ENCODE results near the gene KPNB1. TPM values are rescaled to one million over a fixed set of nuclear protein-coding genes. Genes with fewer than 3 reads are reported as not detected.

The KPNB1 gene
- total and polyA plus RNA-seq, 5 experiments from 2014 or later, result 22.8 to 252 (median 32.2) TPM

- Mint-ChIP-seq H3K4me3 (peak overlapping the region; percentile 57 to 82 (median 72)), H3K27ac (peak overlapping the region in 9 of 10 donors; percentile 47 to 89 (median 72)), H3K4me1 (peaks cover 44 to 78% (median 70%) of the 10 kb centered on the region in 4 donors), H3K9me3 (no peaks in the 10 kb centered on the region), H3K36me3 (no peaks in the 10 kb centered on the region), H3K27me3 (no peaks in the 10 kb centered on the region)
- no peak for ATAC-seq
- no peak for DNase-seq
- POLR2A ChIA-PET, result interaction anchor here (0.8 to 1.1 kb wide), 2 partner anchors 11 to 29 kb away, joined by 4 read pairs; partner anchors contain the start of gene TBX21
These were observed 54.0 kb downstream of the KPNB1 start for GRCh38 chr17:47703671-47704070.

- ATAC-seq (no peak), DNase-seq (no peak)
- H3K36me3 Mint-ChIP-seq, result no peaks in the 10 kb centered on the region
- H3K4me3 Mint-ChIP-seq, result peak overlapping the region in 9 of 10 donors; percentile 31 to 82 (median 71)
- no peaks in the 10 kb centered on the region for H3K27me3 Mint-ChIP-seq
- peaks cover 42 to 76% (median 66%) of the 10 kb centered on the region in 4 donors for H3K4me1 Mint-ChIP-seq
- peak overlapping the region in 8 of 10 donors; percentile 15 to 89 (median 80) for H3K27ac Mint-ChIP-seq
- H3K9me3 Mint-ChIP-seq, result no peaks in the 10 kb centered on the region
- POLR2A ChIA-PET, result interaction anchor here (0.8 to 1.1 kb wide), 3 partner anchors 8 to 28 kb away, joined by 3 to 4 read pairs (median 4); partner anchors contain the start of gene TBX21
These were observed 54.4 kb downstream of the KPNB1 start for GRCh38 chr17:47704116-47704515.

- H3K36me3 Mint-ChIP-seq, result no peaks in the 10 kb centered on the region
- no peaks in the 10 kb centered on the region for H3K9me3 Mint-ChIP-seq
- H3K27me3 Mint-ChIP-seq, result no peaks in the 10 kb centered on the region
- peaks cover 40 to 74% (median 65%) of the 10 kb centered on the region in 4 donors for H3K4me1 Mint-ChIP-seq
- DNase-seq, result peak in 1 of 10 donors; percentile 42
- H3K27ac Mint-ChIP-seq, result peak overlapping the region; percentile 18 to 89 (median 65)
- POLR2A ChIA-PET, result interaction anchor here (0.8 to 1.6 kb wide), 4 partner anchors 8 to 28 kb away, joined by 3 to 4 read pairs (median 4); partner anchors contain the start of gene TBX21
- no peak for ATAC-seq
- H3K4me3 Mint-ChIP-seq, result peak overlapping the region in 9 of 10 donors; percentile 49 to 76 (median 72)
These were observed 55.0 kb downstream of the KPNB1 start for GRCh38 chr17:47704736-47705135.

GRCh38 chr17:47705536-47706530 lies 56.1 kb downstream of the KPNB1 start:
- H3K4me1 Mint-ChIP-seq, result peaks cover 42 to 70% (median 67%) of the 10 kb centered on the region in 4 donors
- ATAC-seq (peak; percentile 3 to 21), DNase-seq (peak in 1 of 10 donors; percentile 61)
- POLR2A ChIA-PET, result interaction anchor here (1.3 to 1.6 kb wide), 2 partner anchors 16 to 27 kb away, joined by 3 to 5 read pairs; no protein-coding TSS in a partner anchor
- peak overlapping the region; percentile 37 to 89 (median 74) for H3K27ac Mint-ChIP-seq
- no peaks in the 10 kb centered on the region for H3K36me3 Mint-ChIP-seq
- peak overlapping the region in 9 of 10 donors; percentile 52 to 75 (median 72) for H3K4me3 Mint-ChIP-seq
- H3K27me3 Mint-ChIP-seq, result no peaks in the 10 kb centered on the region
- no peaks in the 10 kb centered on the region for H3K9me3 Mint-ChIP-seq

- Mint-ChIP-seq H3K4me3 (peak overlapping the region in 6 of 10 donors; percentile 52 to 75 (median 73)), H3K27ac (peak overlapping the region in 8 of 10 donors; percentile 37 to 89 (median 74)), H3K4me1 (peaks cover 40 to 66% (median 63%) of the 10 kb centered on the region in 4 donors), H3K9me3 (no peaks in the 10 kb centered on the region), H3K27me3 (no peaks in the 10 kb centered on the region), H3K36me3 (no peaks in the 10 kb centered on the region)
- peak in 1 of 10 donors; percentile 49 for DNase-seq
- ATAC-seq, result no peak
- POLR2A ChIA-PET, result interaction anchor here (0.6 to 1.4 kb wide), 4 partner anchors 10 to 28 kb away, joined by 3 to 7 read pairs (median 3); no protein-coding TSS in a partner anchor
These were observed 57.5 kb downstream of the KPNB1 start for GRCh38 chr17:47707056-47707804.

GRCh38 chr17:47707884-47708283 lies 58.2 kb downstream of the KPNB1 start:
- no peaks in the 10 kb centered on the region for H3K36me3 Mint-ChIP-seq
- POLR2A ChIA-PET, result interaction anchor here (0.6 to 1.4 kb wide), 3 partner anchors 9 to 14 kb away, joined by 3 to 7 read pairs (median 3); no protein-coding TSS in a partner anchor
- no peaks in the 10 kb centered on the region for H3K27me3 Mint-ChIP-seq
- DNase-seq, result no peak
- peak overlapping the region in 2 of 10 donors; percentile 46 to 89 for H3K27ac Mint-ChIP-seq
- H3K4me3 Mint-ChIP-seq, result no peak overlapping the region
- H3K9me3 Mint-ChIP-seq, result no peaks in the 10 kb centered on the region
- H3K4me1 Mint-ChIP-seq, result peaks cover 39 to 67% (median 59%) of the 10 kb centered on the region in 4 donors
- no peak for ATAC-seq

GRCh38 chr17:47708312-47708863 lies 58.7 kb downstream of the KPNB1 start:
- ATAC-seq (no peak), DNase-seq (no peak)
- H3K4me3 Mint-ChIP-seq, result no peak overlapping the region
- H3K4me1 Mint-ChIP-seq, result peaks cover 36 to 67% (median 57%) of the 10 kb centered on the region in 4 donors
- POLR2A ChIA-PET, result interaction anchor here (1.4 kb wide), 1 partner anchor 10 kb away, joined by 7 read pairs; no protein-coding TSS in a partner anchor
- no peak overlapping the region for H3K27ac Mint-ChIP-seq
- H3K9me3 Mint-ChIP-seq, result no peaks in the 10 kb centered on the region
- no peaks in the 10 kb centered on the region for H3K36me3 Mint-ChIP-seq
- no peaks in the 10 kb centered on the region for H3K27me3 Mint-ChIP-seq

- no peak overlapping the region for H3K4me3 Mint-ChIP-seq
- H3K9me3 Mint-ChIP-seq, result no peaks in the 10 kb centered on the region
- POLR2A ChIA-PET, result interaction anchor here (0.6 kb wide), 1 partner anchor 1296 kb away, joined by 3 read pairs; no protein-coding TSS in a partner anchor
- DNase-seq (no peak), ATAC-seq (no peak)
- no peak overlapping the region for H3K27ac Mint-ChIP-seq
- peaks cover 38 to 67% (median 55%) of the 10 kb centered on the region in 4 donors for H3K4me1 Mint-ChIP-seq
- no peaks in the 10 kb centered on the region for H3K27me3 Mint-ChIP-seq
- no peaks in the 10 kb centered on the region for H3K36me3 Mint-ChIP-seq
These were observed 59.3 kb downstream of the KPNB1 start for GRCh38 chr17:47708864-47709541.

- Mint-ChIP-seq H3K4me3 (no peak overlapping the region), H3K27me3 (no peaks in the 10 kb centered on the region), H3K4me1 (peaks cover 36 to 67% (median 53%) of the 10 kb centered on the region in 4 donors), H3K9me3 (no peaks in the 10 kb centered on the region), H3K27ac (peak overlapping the region in 1 of 10 donors; percentile 52), H3K36me3 (no peaks in the 10 kb centered on the region)
- POLR2A ChIA-PET, result interaction anchor here (0.6 kb wide), 1 partner anchor 1295 kb away, joined by 3 read pairs; no protein-coding TSS in a partner anchor
- ATAC-seq, result no peak
- DNase-seq, result no peak
These were observed 59.9 kb downstream of the KPNB1 start for GRCh38 chr17:47709594-47709993.

GRCh38 chr17:47711366-47712099 lies 61.8 kb downstream of the KPNB1 start:
- Mint-ChIP-seq H3K27me3 (no peaks in the 10 kb centered on the region), H3K4me1 (peaks cover 17 to 66% (median 44%) of the 10 kb centered on the region in 4 donors), H3K36me3 (no peaks in the 10 kb centered on the region), H3K27ac (peak overlapping the region in 2 of 10 donors; percentile 60 to 77), H3K4me3 (no peak overlapping the region), H3K9me3 (no peaks in the 10 kb centered on the region)
- ATAC-seq (no peak), DNase-seq (no peak)
- POLR2A ChIA-PET, result no interaction called here

Data from naive thymus-derived CD8-positive, alpha-beta T cell (primary cell).